ENCODE data around the gene UBE2H.
A peak's percentile ranks its signal among the peaks of the same experiment; 100 is the strongest.
"Not testable (repeated sequence)": the region's sequence is repeated elsewhere in the genome, so short reads cannot be mapped to it uniquely, and the experiment has no call there.

UBE2H gene

GRCh38 chr7:129952653-129953560 is at the start of gene UBE2H:
Gene UBE2H (minus strand): TSS chr7:129952960. CDS start chr7:129952555, 405 bp downstream.
- DNase-seq, result peak; percentile 91

- DNase-seq, result no peak
These were observed 45.7 kb upstream of the UBE2H start for GRCh38 chr7:129998446-129998845.

GRCh38 chr7:129997285-129997684 is 44.5 kb upstream of the UBE2H start:
- DNase-seq, result no peak

GRCh38 chr7:129993275-129993674 is 40.5 kb upstream of the UBE2H start:
- no peak for DNase-seq

GRCh38 chr7:129990403-129991192 is 37.8 kb upstream of the UBE2H start:
- no peak for DNase-seq

- peak; percentile 79 for DNase-seq
These were observed 36.7 kb upstream of the UBE2H start for GRCh38 chr7:129989466-129989865.

GRCh38 chr7:129986600-129986999 is 33.8 kb upstream of the UBE2H start:
- DNase-seq, result no peak

- no peak for DNase-seq
These were observed 27.9 kb upstream of the UBE2H start for GRCh38 chr7:129980667-129981066.

GRCh38 chr7:129975309-129975708 is 22.5 kb upstream of the UBE2H start:
- DNase-seq, result no peak

GRCh38 chr7:129970816-129971215 is 18.1 kb upstream of the UBE2H start:
- no peak for DNase-seq

- no peak for DNase-seq
These were observed 17.2 kb upstream of the UBE2H start for GRCh38 chr7:129969881-129970446.

GRCh38 chr7:129968592-129969383 is 16.0 kb upstream of the UBE2H start:
- DNase-seq, result no peak

- not testable (repeated sequence) for DNase-seq
These were observed 7.4 kb upstream of the UBE2H start for GRCh38 chr7:129960204-129960475.

GRCh38 chr7:129959471-129960203 is 6.9 kb upstream of the UBE2H start:
- DNase-seq, result no peak

GRCh38 chr7:129958643-129959470 is 6.1 kb upstream of the UBE2H start:
- no peak for DNase-seq

GRCh38 chr7:129955993-129956543 is 3.3 kb upstream of the UBE2H start:
- no peak for DNase-seq

GRCh38 chr7:129952086-129952652 is 591 bp downstream of the UBE2H start:
- peak; percentile 47 for DNase-seq

- peak; percentile 5 for DNase-seq
These were observed 1.3 kb downstream of the UBE2H start for GRCh38 chr7:129951226-129952085.

GRCh38 chr7:129950933-129951225 is 1.9 kb downstream of the UBE2H start:
- DNase-seq, result no peak

Measured in stimulated activated CD4-positive, alpha-beta T cell treated with anti-CD3 and anti-CD28 coated beads, Interleukin-15, amount 100 ng/mL, for 24 hours (primary cell).